GM12873 (cell line): ENCODE results near the gene EEFSEC.

Experiments used
- TF ChIP-seq, protein P1 (sequence below): IDR thresholded peaks from 2 replicates; pipeline ENCODE4 v1.5.1; 2012; ENCODE audit warnings: low read depth, mild to moderate bottlenecking, moderate library complexity, low read length, control low read depth; ENCODE audit not compliant: insufficient read depth; ENCODE audit errors: missing control alignments

EEFSEC gene

GRCh38 chr3:128207951-128208350, 54.7 kb downstream of the EEFSEC start:
- TF ChIP-seq, protein P1, sequence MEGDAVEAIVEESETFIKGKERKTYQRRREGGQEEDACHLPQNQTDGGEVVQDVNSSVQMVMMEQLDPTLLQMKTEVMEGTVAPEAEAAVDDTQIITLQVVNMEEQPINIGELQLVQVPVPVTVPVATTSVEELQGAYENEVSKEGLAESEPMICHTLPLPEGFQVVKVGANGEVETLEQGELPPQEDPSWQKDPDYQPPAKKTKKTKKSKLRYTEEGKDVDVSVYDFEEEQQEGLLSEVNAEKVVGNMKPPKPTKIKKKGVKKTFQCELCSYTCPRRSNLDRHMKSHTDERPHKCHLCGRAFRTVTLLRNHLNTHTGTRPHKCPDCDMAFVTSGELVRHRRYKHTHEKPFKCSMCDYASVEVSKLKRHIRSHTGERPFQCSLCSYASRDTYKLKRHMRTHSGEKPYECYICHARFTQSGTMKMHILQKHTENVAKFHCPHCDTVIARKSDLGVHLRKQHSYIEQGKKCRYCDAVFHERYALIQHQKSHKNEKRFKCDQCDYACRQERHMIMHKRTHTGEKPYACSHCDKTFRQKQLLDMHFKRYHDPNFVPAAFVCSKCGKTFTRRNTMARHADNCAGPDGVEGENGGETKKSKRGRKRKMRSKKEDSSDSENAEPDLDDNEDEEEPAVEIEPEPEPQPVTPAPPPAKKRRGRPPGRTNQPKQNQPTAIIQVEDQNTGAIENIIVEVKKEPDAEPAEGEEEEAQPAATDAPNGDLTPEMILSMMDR: no peak

- TF ChIP-seq, protein P1: no peak
These were observed 57.4 kb downstream of the EEFSEC start for GRCh38 chr3:128210711-128211110.

DNA sequence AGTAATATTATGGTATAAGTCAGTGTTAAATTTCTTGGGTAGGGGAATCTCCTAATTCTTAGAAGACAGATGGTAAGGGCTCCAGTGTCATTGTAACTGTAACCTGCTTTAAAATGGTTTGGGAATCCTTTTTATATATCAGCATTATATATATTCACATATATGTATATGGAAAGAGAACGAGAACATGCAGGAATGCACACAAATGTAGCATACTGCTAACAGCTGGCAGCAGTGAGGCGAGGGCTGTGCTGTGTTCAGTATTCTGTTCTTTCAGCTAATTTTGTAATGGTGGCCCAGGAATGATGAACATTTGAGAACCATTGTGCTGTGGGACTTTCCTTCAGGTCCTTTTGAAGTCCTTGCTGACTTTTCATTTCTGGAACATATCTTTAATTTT, 60.8 kb downstream of the EEFSEC start:
- TF ChIP-seq, protein P1: no peak

DNA sequence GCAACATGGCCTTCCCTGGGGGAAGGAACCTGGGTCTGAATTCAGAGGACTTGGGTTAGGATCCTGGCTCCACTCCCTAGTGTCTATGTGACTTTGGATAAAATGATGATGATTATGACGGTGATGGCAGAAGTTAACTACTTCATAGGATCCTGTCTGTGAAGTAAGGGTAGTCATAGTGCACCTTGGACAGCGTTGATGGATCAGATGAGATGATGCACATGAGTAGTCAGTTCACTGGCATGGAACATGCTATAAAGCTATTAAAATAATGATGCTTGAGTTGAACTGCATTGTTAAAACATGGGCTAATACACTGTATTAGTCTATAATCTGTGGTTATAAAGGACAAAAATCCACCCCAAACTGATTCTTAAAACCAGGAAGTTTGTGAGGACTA, 62.0 kb downstream of the EEFSEC start:
- TF ChIP-seq, protein P1: no peak

- TF ChIP-seq, protein P1: no peak
These were observed 62.7 kb downstream of the EEFSEC start for GRCh38 chr3:128215800-128216495.

- TF ChIP-seq, protein P1: no peak
These were observed 64.6 kb downstream of the EEFSEC start for GRCh38 chr3:128217702-128218547.

DNA sequence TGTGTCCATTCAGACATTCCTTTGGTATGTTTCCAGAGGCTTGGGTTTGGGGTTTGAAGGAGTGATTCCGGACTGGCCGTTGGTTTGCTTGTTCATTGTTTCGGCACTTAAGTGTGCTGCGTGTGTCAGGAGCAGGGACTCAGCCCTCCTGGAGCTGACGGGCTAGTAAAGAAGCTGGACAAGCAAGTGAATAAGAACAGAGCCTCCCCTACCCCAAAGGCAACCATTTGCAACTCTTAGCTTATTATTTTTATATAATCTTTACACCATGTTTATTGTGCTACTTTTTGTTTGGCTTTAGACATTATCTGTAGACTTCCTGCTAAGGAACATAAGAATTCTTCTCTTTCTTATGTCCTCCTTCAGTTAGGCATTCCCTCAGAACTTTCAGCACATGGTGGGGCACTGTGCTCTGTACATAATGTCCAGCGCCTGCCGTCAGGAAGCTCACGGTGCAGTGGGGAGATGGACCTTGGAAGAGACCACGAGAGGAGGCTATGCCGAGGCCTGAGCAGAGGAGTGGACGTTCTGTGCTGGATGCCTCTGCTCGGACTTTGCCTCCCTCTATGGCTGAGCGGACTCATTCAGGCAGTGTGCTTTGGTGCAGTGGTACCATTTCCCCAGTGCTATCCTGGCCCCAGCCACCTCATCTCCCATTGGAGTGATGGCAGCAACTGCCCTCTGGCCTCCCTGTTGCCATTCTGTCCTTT, 65.4 kb downstream of the EEFSEC start:
- TF ChIP-seq, protein P1: no peak
